SH-SY5Y (cell line): ENCODE measurements around the gene MOB3B.

Experiments used
- GATA2 ChIP-seq: IDR thresholded peaks from 2 replicates; pipeline ENCODE4 v1.6.1; 2011; ENCODE audit warnings: mild to moderate bottlenecking, low read depth, low read length
- GATA3 ChIP-seq: IDR thresholded peaks from 2 replicates; pipeline ENCODE4 v1.6.1; 2011; ENCODE audit warnings: low read depth, mild to moderate bottlenecking, low read length, moderate library complexity

DNA sequence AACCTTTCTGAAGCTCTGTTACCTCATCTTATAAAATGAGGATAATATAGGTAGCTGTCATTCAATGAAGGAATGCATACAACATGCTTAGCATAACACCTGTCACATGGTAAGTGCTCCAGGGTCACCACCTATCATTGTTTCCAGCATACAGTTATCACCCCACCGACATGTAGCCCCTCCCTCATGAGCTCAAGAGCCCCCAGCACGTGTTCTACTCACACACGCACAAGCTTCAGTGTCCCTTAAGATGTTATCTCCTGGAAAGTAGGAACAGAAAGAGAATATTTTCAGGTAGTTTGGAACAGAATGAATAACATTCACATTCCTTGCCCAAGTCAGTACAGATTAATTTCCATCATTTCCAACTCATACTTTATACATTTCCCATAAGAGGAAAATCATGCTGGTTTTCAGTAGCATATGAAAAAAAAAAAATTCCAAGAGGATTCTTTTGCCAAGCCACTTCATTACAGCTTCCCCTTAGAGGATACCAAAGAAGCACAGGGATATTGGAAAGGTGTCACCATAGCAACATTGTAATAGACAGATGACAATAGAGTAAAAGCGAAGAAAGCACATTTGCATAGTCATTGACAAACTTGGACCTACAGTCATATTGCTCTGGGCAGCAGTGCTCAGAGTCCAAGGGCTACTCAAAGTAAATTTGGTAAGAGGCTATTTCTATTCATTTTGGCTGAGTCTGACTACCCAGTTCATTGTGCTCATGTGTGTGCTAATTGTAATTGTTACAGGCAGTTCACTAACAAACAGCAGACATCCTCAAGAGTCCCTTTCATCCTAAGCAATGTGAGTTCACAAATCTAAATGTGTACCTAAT is 1.5 kb upstream of the MOB3B start:
- no peak for TF ChIP-seq GATA3
- no peak for TF ChIP-seq GATA2
